GM23338 (cell line): ENCODE data around the gene APOA1. TPM values are rescaled to one million over a fixed set of nuclear protein-coding genes. Genes with fewer than 3 reads are reported as not detected.

Experiments used
- ATAC-seq: fragments of 200-7000 bp; cut with Tn5 transposase; 3 replicates; pipeline ENCODE4 v1.9.1; 2020
- DNase-seq: peaks from one replicate; pipeline ENCODE4 v3.0.0-alpha.2; 2015; ENCODE audit warnings: low spot score
- H2AFZ ChIP-seq: fragments of 200-600 bp; sonication (generic); 2 replicates; pipeline ENCODE4 v1.8.0; 2016; ENCODE audit warnings: antibody characterized with exemption, mild to moderate bottlenecking, moderate library complexity
- H3F3A ChIP-seq: fragments of 200-600 bp; sonication (generic); replicated peaks from 2 replicates; pipeline ENCODE4 v1.8.0; 2017; ENCODE audit warnings: antibody characterized with exemption, mixed run types, low read depth
- H3K27ac ChIP-seq: fragments of 200-600 bp; sonication (generic); 2 replicates; pipeline ENCODE4 v1.6.1; 2016; ENCODE audit warnings: low read depth
- H3K27me3 ChIP-seq: fragments of 200-600 bp; sonication (generic); 2 replicates; pipeline ENCODE4 v1.8.0; 2016; ENCODE audit warnings: mild to moderate bottlenecking, mixed run types, moderate library complexity; ENCODE audit not compliant: insufficient read depth
- H3K36me3 ChIP-seq: fragments of 200-600 bp; sonication (generic); 2 replicates; pipeline ENCODE4 v1.8.0; 2016; ENCODE audit warnings: mild to moderate bottlenecking; ENCODE audit not compliant: insufficient read depth
- H3K4me1 ChIP-seq: fragments of 200-600 bp; sonication (generic); 2 replicates; pipeline ENCODE4 v1.8.0; 2016; ENCODE audit warnings: mild to moderate bottlenecking, moderate library complexity; ENCODE audit not compliant: insufficient read depth
- H3K4me2 ChIP-seq: fragments of 200-600 bp; sonication (generic); 2 replicates; pipeline ENCODE4 v1.7.1; 2017; ENCODE audit warnings: mixed run types
- H3K4me3 ChIP-seq: fragments of 200-600 bp; sonication (generic); 2 replicates; pipeline ENCODE4 v1.6.1; 2016; ENCODE audit warnings: mixed run types
- H3K79me2 ChIP-seq: fragments of 200-600 bp; sonication (generic); replicated peaks from 2 replicates; pipeline ENCODE4 v1.8.0; 2017; ENCODE audit warnings: mild to moderate bottlenecking; ENCODE audit not compliant: insufficient read depth
- H3K9me2 ChIP-seq: fragments of 200-600 bp; sonication (generic); 2 replicates; pipeline ENCODE4 v1.8.0; 2017; ENCODE audit not compliant: insufficient read depth
- H4K20me1 ChIP-seq: fragments of 200-600 bp; sonication (generic); replicated peaks from 2 replicates; pipeline ENCODE4 v1.8.0; 2017; ENCODE audit warnings: mild to moderate bottlenecking; ENCODE audit not compliant: insufficient read depth
- H3K27ac Mint-ChIP-seq: 2 replicates; pipeline ENCODE4 v1.8.0; 2020; ENCODE audit warnings: inconsistent platforms, mild to moderate bottlenecking, moderate library complexity, mixed read lengths
- H3K27me3 Mint-ChIP-seq: 3 replicates; pipeline ENCODE4 v1.8.0; 2022; ENCODE audit warnings: low read depth, mild to moderate bottlenecking, moderate library complexity, mixed read lengths, inconsistent platforms; ENCODE audit not compliant: insufficient read depth, poor library complexity
- H3K36me3 Mint-ChIP-seq: 3 replicates; pipeline ENCODE4 v1.8.0; 2021; ENCODE audit warnings: low read depth, mild to moderate bottlenecking, inconsistent platforms, moderate library complexity, mixed read lengths
- H3K4me1 Mint-ChIP-seq: 3 replicates; pipeline ENCODE4 v1.8.0; 2020; ENCODE audit warnings: mild to moderate bottlenecking, inconsistent platforms, mixed read lengths
- H3K4me3 Mint-ChIP-seq: 3 replicates; pipeline ENCODE4 v1.8.0; 2021; ENCODE audit warnings: moderate library complexity, mild to moderate bottlenecking, inconsistent platforms, mixed read lengths
- H3K9me3 Mint-ChIP-seq: 3 replicates; pipeline ENCODE4 v1.8.0; 2020; ENCODE audit warnings: moderate library complexity, mild to moderate bottlenecking, inconsistent platforms, mixed read lengths
- CREB1 ChIP-seq: fragments of 250-450 bp; sonication (Bioruptor Pico); IDR thresholded peaks from 2 replicates; pipeline ENCODE4 v1.5.0; 2020; ENCODE audit warnings: low read depth, mild to moderate bottlenecking, moderate library complexity
- ETS1 ChIP-seq: IDR thresholded peaks from 2 replicates; pipeline ENCODE4 v1.6.1; 2016; ENCODE audit warnings: antibody characterized with exemption
- EZH2 ChIP-seq: fragments of 200-600 bp; sonication (generic); IDR thresholded peaks from one replicate; pipeline ENCODE4 v1.8.0; 2017; ENCODE audit warnings: antibody characterized with exemption, mild to moderate bottlenecking, low read depth; ENCODE audit not compliant: unreplicated experiment
- EZH2phosphoT487 ChIP-seq: fragments of 200-600 bp; sonication (generic); IDR thresholded peaks from one replicate; pipeline ENCODE4 v1.8.1; 2018; ENCODE audit warnings: antibody characterized with exemption; ENCODE audit not compliant: unreplicated experiment
- JUNB ChIP-seq: IDR thresholded peaks from one replicate; pipeline ENCODE4 v1.6.1; 2016; ENCODE audit warnings: antibody characterized with exemption; ENCODE audit not compliant: unreplicated experiment
- NANOG ChIP-seq: IDR thresholded peaks from 2 replicates; pipeline ENCODE4 v1.6.1; 2016; ENCODE audit warnings: antibody characterized with exemption, borderline replicate concordance
- POLR2AphosphoS5 ChIP-seq: IDR thresholded peaks from 2 replicates; pipeline ENCODE4 v1.6.1; 2016; ENCODE audit warnings: antibody characterized with exemption, low read depth
- REST ChIP-seq: IDR thresholded peaks from one replicate; pipeline ENCODE4 v1.6.1; 2018; ENCODE audit warnings: antibody characterized with exemption; ENCODE audit not compliant: unreplicated experiment
- STAT1 ChIP-seq: IDR thresholded peaks from one replicate; pipeline ENCODE4 v1.6.1; 2016; ENCODE audit warnings: antibody characterized with exemption; ENCODE audit not compliant: unreplicated experiment
- polyA plus RNA-seq: library from polyadenylated mRNA; unstranded; fragments of >200 nt; fragmentation: Nextera tagmentation; extraction: Ambion mirVana; gene quantifications from 2 replicates; pipeline ENCODE4 v1.2.1, GENCODE V29; 2016
- total RNA-seq: library from RNA; depleted of rRNA; stranded (reverse); fragments of >200 nt; shearing (Covaris generic); gene quantifications from 2 replicates; pipeline ENCODE4 v1.2.3, GENCODE V29; 2014
- TF ChIP-seq, protein P1 (sequence below): fragments of 250-450 bp; sonication (Bioruptor Pico); IDR thresholded peaks from 2 replicates; pipeline ENCODE4 v1.5.0; 2020; ENCODE audit warnings: mild to moderate bottlenecking, moderate library complexity
- TF ChIP-seq, protein P2 (sequence below), 2 experiments: fragments of 200-600 bp in 1 of 2; sonication (generic) in 1 of 2; conservative IDR thresholded peaks; 2 replicates each; pipeline versions ENCODE4 v1.5.1 to v1.6.1; 2016 to 2017; ENCODE audit warnings: antibody characterized with exemption in 2 of 2, low read depth in 2 of 2, mild to moderate bottlenecking in 2 of 2, moderate library complexity in 1 of 2

APOA1 gene
- total and polyA plus RNA-seq, 2 experiments from 2014 or later, result 0.60 TPM; not detected in 1

GRCh38 chr11:116844722-116845121, 7.3 kb upstream of the APOA1 start (continued):
- TF ChIP-seq, protein P1, sequence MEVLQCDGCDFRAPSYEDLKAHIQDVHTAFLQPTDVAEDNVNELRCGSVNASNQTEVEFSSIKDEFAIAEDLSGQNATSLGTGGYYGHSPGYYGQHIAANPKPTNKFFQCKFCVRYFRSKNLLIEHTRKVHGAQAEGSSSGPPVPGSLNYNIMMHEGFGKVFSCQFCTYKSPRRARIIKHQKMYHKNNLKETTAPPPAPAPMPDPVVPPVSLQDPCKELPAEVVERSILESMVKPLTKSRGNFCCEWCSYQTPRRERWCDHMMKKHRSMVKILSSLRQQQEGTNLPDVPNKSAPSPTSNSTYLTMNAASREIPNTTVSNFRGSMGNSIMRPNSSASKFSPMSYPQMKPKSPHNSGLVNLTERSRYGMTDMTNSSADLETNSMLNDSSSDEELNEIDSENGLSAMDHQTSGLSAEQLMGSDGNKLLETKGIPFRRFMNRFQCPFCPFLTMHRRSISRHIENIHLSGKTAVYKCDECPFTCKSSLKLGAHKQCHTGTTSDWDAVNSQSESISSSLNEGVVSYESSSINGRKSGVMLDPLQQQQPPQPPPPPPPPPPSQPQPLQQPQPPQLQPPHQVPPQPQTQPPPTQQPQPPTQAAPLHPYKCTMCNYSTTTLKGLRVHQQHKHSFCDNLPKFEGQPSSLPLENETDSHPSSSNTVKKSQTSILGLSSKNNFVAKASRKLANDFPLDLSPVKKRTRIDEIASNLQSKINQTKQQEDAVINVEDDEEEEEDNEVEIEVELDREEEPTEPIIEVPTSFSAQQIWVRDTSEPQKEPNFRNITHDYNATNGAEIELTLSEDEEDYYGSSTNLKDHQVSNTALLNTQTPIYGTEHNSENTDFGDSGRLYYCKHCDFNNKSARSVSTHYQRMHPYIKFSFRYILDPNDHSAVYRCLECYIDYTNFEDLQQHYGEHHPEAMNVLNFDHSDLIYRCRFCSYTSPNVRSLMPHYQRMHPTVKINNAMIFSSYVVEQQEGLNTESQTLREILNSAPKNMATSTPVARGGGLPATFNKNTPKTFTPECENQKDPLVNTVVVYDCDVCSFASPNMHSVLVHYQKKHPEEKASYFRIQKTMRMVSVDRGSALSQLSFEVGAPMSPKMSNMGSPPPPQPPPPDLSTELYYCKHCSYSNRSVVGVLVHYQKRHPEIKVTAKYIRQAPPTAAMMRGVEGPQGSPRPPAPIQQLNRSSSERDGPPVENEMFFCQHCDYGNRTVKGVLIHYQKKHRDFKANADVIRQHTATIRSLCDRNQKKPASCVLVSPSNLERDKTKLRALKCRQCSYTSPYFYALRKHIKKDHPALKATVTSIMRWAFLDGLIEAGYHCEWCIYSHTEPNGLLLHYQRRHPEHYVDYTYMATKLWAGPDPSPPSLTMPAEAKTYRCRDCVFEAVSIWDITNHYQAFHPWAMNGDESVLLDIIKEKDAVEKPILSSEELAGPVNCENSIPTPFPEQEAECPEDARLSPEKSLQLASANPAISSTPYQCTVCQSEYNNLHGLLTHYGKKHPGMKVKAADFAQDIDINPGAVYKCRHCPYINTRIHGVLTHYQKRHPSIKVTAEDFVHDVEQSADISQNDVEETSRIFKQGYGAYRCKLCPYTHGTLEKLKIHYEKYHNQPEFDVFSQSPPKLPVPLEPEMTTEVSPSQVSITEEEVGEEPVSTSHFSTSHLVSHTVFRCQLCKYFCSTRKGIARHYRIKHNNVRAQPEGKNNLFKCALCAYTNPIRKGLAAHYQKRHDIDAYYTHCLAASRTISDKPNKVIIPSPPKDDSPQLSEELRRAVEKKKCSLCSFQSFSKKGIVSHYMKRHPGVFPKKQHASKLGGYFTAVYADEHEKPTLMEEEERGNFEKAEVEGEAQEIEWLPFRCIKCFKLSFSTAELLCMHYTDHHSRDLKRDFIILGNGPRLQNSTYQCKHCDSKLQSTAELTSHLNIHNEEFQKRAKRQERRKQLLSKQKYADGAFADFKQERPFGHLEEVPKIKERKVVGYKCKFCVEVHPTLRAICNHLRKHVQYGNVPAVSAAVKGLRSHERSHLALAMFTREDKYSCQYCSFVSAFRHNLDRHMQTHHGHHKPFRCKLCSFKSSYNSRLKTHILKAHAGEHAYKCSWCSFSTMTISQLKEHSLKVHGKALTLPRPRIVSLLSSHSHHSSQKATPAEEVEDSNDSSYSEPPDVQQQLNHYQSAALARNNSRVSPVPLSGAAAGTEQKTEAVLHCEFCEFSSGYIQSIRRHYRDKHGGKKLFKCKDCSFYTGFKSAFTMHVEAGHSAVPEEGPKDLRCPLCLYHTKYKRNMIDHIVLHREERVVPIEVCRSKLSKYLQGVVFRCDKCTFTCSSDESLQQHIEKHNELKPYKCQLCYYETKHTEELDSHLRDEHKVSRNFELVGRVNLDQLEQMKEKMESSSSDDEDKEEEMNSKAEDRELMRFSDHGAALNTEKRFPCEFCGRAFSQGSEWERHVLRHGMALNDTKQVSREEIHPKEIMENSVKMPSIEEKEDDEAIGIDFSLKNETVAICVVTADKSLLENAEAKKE, result no peak
- TF ChIP-seq ETS1 (no peak), EZH2 (no peak)
- TF ChIP-seq, protein P2, sequence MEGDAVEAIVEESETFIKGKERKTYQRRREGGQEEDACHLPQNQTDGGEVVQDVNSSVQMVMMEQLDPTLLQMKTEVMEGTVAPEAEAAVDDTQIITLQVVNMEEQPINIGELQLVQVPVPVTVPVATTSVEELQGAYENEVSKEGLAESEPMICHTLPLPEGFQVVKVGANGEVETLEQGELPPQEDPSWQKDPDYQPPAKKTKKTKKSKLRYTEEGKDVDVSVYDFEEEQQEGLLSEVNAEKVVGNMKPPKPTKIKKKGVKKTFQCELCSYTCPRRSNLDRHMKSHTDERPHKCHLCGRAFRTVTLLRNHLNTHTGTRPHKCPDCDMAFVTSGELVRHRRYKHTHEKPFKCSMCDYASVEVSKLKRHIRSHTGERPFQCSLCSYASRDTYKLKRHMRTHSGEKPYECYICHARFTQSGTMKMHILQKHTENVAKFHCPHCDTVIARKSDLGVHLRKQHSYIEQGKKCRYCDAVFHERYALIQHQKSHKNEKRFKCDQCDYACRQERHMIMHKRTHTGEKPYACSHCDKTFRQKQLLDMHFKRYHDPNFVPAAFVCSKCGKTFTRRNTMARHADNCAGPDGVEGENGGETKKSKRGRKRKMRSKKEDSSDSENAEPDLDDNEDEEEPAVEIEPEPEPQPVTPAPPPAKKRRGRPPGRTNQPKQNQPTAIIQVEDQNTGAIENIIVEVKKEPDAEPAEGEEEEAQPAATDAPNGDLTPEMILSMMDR (conservative IDR thresholded peaks at IDR 0.05; ENCODE audit: low read depth in 2 of 2), result no peak

DNA sequence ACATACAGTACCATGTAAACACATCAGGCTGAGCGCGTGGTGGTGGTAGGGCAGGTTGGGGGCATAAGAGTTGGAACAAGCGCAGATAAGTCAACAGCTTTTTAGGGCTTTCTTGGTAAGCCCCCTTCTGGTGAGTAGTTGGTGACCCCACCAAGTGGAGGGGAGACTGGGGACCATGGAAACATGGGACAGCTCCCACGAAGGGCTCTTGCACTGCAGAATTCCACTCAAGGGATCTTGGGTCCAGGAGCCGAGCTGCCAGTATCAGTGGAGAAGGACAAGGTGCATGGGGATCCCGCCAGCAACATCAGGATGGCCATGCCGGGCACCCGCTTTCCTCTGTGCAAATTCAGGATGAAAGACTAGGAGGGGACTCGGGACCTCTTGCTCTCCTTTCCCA, 6.2 kb upstream of the APOA1 start:
- ATAC-seq, result no peak
- Mint-ChIP-seq H3K4me1 (peaks cover 9% of the 10 kb centered on the region), H3K9me3 (no peaks in the 10 kb centered on the region), H3K27me3 (peaks cover 6% of the 10 kb centered on the region), H3K4me3 (no peak overlapping the region), H3K36me3 (peaks cover 30% of the 10 kb centered on the region), H3K27ac (no peak overlapping the region)
- no peak overlapping the region for H2AFZ ChIP-seq
- H3K79me2 ChIP-seq, result no peaks in the 10 kb centered on the region
- no peak overlapping the region for H3K4me3 ChIP-seq
- no peaks in the 10 kb centered on the region for H3K4me1 ChIP-seq
- H3K4me2 ChIP-seq, result no peak overlapping the region
- H4K20me1 ChIP-seq, result no peaks in the 10 kb centered on the region
- no peak overlapping the region for H3K27ac ChIP-seq
- DNase-seq, result no peak
- no peaks in the 10 kb centered on the region for H3K27me3 ChIP-seq
- H3K9me2 ChIP-seq, result no peaks in the 10 kb centered on the region
- H3F3A ChIP-seq, result no peaks in the 10 kb centered on the region
- H3K36me3 ChIP-seq, result no peaks in the 10 kb centered on the region; the same call in 1 of the 2 replicates
- TF ChIP-seq EZH2phosphoT487, result no peak
- TF ChIP-seq EZH2, result no peak
- TF ChIP-seq POLR2AphosphoS5, result no peak
- no peak for TF ChIP-seq JUNB
- TF ChIP-seq STAT1, result no peak
- no peak for TF ChIP-seq ETS1
- TF ChIP-seq REST, result no peak
- no peak for TF ChIP-seq NANOG
- no peak for TF ChIP-seq CREB1 (CRISPR knock-in tag)
